ENCODE measurements around the gene PECR. TPM values are rescaled to one million over a fixed set of nuclear protein-coding genes. Genes with fewer than 3 reads are reported as not detected.

Gene PECR
- total and polyA plus RNA-seq, 10 of the 15 experiments (the other 5 are each of a cell fraction or from before 2014, with no cell fraction given), result 7.6 to 37.4 (median 25.7) TPM

GRCh38 chr2:216108967-216109921 is 27.6 kb upstream of the PECR start, which contains the start of gene XRCC5 (continued):
- TF ChIP-seq RBBP5 (conservative IDR thresholded peaks at IDR 0.05), result no peak
- TF ChIP-seq, protein P1, sequence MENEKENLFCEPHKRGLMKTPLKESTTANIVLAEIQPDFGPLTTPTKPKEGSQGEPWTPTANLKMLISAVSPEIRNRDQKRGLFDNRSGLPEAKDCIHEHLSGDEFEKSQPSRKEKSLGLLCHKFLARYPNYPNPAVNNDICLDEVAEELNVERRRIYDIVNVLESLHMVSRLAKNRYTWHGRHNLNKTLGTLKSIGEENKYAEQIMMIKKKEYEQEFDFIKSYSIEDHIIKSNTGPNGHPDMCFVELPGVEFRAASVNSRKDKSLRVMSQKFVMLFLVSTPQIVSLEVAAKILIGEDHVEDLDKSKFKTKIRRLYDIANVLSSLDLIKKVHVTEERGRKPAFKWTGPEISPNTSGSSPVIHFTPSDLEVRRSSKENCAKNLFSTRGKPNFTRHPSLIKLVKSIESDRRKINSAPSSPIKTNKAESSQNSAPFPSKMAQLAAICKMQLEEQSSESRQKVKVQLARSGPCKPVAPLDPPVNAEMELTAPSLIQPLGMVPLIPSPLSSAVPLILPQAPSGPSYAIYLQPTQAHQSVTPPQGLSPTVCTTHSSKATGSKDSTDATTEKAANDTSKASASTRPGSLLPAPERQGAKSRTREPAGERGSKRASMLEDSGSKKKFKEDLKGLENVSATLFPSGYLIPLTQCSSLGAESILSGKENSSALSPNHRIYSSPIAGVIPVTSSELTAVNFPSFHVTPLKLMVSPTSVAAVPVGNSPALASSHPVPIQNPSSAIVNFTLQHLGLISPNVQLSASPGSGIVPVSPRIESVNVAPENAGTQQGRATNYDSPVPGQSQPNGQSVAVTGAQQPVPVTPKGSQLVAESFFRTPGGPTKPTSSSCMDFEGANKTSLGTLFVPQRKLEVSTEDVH (IDR thresholded peaks at IDR 0.05; ENCODE audit: low read depth, partially characterized antibody), result peak; percentile 93
- TF ChIP-seq SIN3A (IDR thresholded peaks at IDR 0.05; ENCODE audit: low read depth, low read length), result peak; percentile 80
- TF ChIP-seq RAD21 (IDR thresholded peaks at IDR 0.05; ENCODE audit: insufficient read depth, low read depth, low read length), result no peak
- no peak for TF ChIP-seq NR2C1 (IDR thresholded peaks at IDR 0.05)
- TF ChIP-seq JUND (IDR thresholded peaks at IDR 0.05; ENCODE audit: low read depth, low read length), result no peak
- peak; percentile 55 for TF ChIP-seq RELA (IDR thresholded peaks at IDR 0.05; ENCODE audit: borderline replicate concordance, partially characterized antibody)
- TF ChIP-seq, protein P2, sequence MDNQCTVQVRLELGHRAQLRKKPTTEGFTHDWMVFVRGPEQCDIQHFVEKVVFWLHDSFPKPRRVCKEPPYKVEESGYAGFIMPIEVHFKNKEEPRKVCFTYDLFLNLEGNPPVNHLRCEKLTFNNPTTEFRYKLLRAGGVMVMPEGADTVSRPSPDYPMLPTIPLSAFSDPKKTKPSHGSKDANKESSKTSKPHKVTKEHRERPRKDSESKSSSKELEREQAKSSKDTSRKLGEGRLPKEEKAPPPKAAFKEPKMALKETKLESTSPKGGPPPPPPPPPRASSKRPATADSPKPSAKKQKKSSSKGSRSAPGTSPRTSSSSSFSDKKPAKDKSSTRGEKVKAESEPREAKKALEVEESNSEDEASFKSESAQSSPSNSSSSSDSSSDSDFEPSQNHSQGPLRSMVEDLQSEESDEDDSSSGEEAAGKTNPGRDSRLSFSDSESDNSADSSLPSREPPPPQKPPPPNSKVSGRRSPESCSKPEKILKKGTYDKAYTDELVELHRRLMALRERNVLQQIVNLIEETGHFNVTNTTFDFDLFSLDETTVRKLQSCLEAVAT (IDR thresholded peaks at IDR 0.05), result peak; percentile 91
- no peak for TF ChIP-seq SMARCA5 (IDR thresholded peaks at IDR 0.05)
- no peak for TF ChIP-seq ASH2L (IDR thresholded peaks at IDR 0.05; ENCODE audit: borderline replicate concordance, low read depth)
- TF ChIP-seq CHD1 (IDR thresholded peaks at IDR 0.05; ENCODE audit: low read depth, low read length), result no peak
- no peak for TF ChIP-seq NFXL1 (IDR thresholded peaks at IDR 0.05; ENCODE audit: borderline replicate concordance)
- TF ChIP-seq, protein P3, sequence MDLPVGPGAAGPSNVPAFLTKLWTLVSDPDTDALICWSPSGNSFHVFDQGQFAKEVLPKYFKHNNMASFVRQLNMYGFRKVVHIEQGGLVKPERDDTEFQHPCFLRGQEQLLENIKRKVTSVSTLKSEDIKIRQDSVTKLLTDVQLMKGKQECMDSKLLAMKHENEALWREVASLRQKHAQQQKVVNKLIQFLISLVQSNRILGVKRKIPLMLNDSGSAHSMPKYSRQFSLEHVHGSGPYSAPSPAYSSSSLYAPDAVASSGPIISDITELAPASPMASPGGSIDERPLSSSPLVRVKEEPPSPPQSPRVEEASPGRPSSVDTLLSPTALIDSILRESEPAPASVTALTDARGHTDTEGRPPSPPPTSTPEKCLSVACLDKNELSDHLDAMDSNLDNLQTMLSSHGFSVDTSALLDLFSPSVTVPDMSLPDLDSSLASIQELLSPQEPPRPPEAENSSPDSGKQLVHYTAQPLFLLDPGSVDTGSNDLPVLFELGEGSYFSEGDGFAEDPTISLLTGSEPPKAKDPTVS (IDR thresholded peaks at IDR 0.05; ENCODE audit: low read depth, low read length), result 0 out of 2 replicates have a peak, but pooled peaks have one; percentile 40
- TF ChIP-seq NFIC (IDR thresholded peaks at IDR 0.05; ENCODE audit: low read depth, low read length), result peak; percentile 9; the same call in 1 of the 2 replicates
- no peak for TF ChIP-seq NFYB (IDR thresholded peaks at IDR 0.05; ENCODE audit: insufficient read depth, low read depth, low read length)
- TF ChIP-seq USF1 (IDR thresholded peaks at IDR 0.05; ENCODE audit: borderline replicate concordance, extremely low read length, insufficient read depth, low read depth, low read length), result no peak
- no peak for TF ChIP-seq DPF2 (IDR thresholded peaks at IDR 0.05)
- TF ChIP-seq TCF7 (IDR thresholded peaks at IDR 0.05; ENCODE audit: borderline replicate concordance), result no peak
- TF ChIP-seq SUPT20H (IDR thresholded peaks at IDR 0.05; ENCODE audit: borderline replicate concordance, control insufficient read depth, low read depth, low read length), result no peak
- no peak for TF ChIP-seq ZNF24 (IDR thresholded peaks at IDR 0.05)
- peak; percentile 56 for TF ChIP-seq SPI1 (IDR thresholded peaks at IDR 0.05; ENCODE audit: borderline replicate concordance, insufficient read depth, low read depth, low read length)
- no peak; the same call in none of the 2 replicates for TF ChIP-seq CBFB (IDR thresholded peaks at IDR 0.05; ENCODE audit: low read depth)
- no peak for TF ChIP-seq JUNB (IDR thresholded peaks at IDR 0.05)
- peak; percentile 78 for TF ChIP-seq YY1 (IDR thresholded peaks at IDR 0.05; ENCODE audit: low read depth, low read length)

All from GM12878 (cell line).